MM.1S (cell line): ENCODE results near the gene TNFRSF6B.

Experiments
- EZH2 ChIP-seq: fragments of 300-600 bp; sonication (generic); optimal IDR thresholded peaks from 2 replicates; pipeline ENCODE3; 2017; ENCODE audit warnings: low read depth, mild to moderate bottlenecking, antibody characterized with exemption, low read length, mixed read lengths
- TF ChIP-seq, protein P1 (sequence below): fragments of 300-600 bp; sonication (generic); IDR thresholded peaks from 2 replicates; pipeline ENCODE4 v1.5.1; 2016; ENCODE audit warnings: antibody characterized with exemption, low read length, mixed read lengths

DNA sequence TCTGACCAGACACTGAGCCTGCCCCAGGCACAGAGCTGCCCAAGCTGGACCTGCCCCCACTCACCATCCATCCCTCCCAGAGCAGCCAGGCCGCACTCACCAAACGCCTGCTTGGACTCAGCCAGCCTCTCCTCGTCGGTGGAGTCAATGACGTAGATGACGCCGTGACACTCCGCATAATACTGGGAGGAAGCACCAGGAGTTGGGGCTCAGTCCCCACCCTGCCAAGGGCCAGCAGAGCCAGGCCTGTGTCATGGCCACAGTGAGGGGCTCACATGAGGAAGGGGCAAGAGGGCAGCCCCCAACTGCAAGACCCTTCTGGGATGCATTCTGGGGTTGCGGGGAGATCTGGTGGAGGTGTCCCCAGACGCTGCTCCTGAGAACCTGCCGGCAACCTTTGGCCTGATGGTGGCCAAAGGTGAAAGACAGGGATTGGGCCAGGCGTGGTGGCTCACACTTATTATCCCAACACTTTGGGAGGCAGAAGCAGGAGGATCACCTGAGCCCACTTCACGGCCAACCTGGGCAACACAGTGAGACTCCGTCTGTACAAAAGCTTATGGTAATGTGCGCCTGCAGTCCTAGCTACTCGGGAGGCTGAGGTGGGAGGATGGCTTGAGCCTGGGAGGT lies 5.7 kb downstream of the TNFRSF6B start:
- TF ChIP-seq, protein P1, sequence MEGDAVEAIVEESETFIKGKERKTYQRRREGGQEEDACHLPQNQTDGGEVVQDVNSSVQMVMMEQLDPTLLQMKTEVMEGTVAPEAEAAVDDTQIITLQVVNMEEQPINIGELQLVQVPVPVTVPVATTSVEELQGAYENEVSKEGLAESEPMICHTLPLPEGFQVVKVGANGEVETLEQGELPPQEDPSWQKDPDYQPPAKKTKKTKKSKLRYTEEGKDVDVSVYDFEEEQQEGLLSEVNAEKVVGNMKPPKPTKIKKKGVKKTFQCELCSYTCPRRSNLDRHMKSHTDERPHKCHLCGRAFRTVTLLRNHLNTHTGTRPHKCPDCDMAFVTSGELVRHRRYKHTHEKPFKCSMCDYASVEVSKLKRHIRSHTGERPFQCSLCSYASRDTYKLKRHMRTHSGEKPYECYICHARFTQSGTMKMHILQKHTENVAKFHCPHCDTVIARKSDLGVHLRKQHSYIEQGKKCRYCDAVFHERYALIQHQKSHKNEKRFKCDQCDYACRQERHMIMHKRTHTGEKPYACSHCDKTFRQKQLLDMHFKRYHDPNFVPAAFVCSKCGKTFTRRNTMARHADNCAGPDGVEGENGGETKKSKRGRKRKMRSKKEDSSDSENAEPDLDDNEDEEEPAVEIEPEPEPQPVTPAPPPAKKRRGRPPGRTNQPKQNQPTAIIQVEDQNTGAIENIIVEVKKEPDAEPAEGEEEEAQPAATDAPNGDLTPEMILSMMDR, result no peak
- no peak for TF ChIP-seq EZH2
